Measurements from ENCODE around the gene ECHDC3.
"Not testable (repeated sequence)": the region's sequence is repeated elsewhere in the genome, so short reads cannot be mapped to it uniquely, and the experiment has no call there.

- not testable (repeated sequence) for TF ChIP-seq CTCF, POLR2A (IDR thresholded peaks at IDR 0.05)
Measured at GRCh38 chr10:11736767-11737166, 5.4 kb upstream of the ECHDC3 start.
